GM18951 (cell line): Measurements from ENCODE around the gene KIAA1217.

Experiments
- POLR2A ChIP-seq: IDR thresholded peaks from 4 replicates; pipeline ENCODE4 v1.6.1; 2011; ENCODE audit warnings: mild to moderate bottlenecking; ENCODE audit not compliant: insufficient read length, insufficient read depth; ENCODE audit errors: extremely low read depth
- in situ Hi-C: fragments of 300-500 bp; cut with MboI; formaldehyde crosslinking; loops from one replicate; pipeline ENCODE4 v1.12.0; 2022; ENCODE audit warnings: low sequenced_read_pairs, mixed read lengths, inconsistent platforms; ENCODE audit not compliant: unreplicated experiment

KIAA1217 gene

DNA sequence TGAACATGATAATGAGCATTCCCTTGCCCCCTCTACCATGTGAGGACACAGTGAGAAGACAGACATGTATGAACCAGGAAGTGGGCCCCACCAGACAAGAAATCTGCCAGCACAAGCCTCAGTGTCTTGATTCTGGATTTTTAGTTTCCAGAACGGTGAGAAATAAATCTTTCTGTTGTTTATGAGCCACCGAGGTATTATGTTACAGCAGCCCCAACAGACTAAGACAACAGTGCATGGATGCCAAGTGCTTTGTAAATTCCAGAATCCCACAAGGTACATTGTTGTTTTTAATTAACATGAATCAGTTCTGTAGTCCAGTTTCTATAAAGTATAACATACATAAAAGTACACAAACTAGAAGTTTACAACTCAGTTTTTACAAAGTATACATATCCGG lies 352.5 kb downstream of the KIAA1217 start:
- in situ Hi-C loops, result no loop called here
- TF ChIP-seq POLR2A, result no peak

- TF ChIP-seq POLR2A, result no peak
- in situ Hi-C loops, result no loop called here
Measured at GRCh38 chr10:24568042-24568441, 359.1 kb downstream of the KIAA1217 start.

DNA sequence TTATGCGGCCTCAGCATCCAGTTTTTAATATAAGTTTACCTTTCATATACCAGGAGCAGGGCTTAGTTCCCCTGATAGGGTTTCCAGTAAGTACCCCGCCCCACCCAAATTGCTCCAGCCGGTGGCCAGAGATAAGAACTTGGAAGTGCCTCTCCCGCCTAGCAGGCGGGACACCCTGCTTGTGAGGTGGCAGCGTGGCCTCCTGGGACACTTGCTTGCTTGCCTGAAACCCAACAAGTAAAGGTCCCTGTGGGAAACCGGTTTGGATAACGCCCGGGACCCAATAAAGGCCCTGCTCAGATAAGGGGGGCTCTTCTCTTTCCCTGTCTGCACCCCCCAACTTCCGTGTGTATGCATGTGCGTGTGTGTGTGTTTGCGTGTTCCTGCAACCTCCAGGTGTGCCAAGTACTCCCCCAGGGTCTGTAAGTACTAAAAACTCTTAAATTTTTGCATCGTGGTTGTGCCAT lies 360.4 kb downstream of the KIAA1217 start:
- in situ Hi-C loops, result no loop called here
- TF ChIP-seq POLR2A, result no peak

- in situ Hi-C loops, result no loop called here
- no peak for TF ChIP-seq POLR2A
Measured at GRCh38 chr10:24569828-24570657, 361.1 kb downstream of the KIAA1217 start.

GRCh38 chr10:24570658-24571426 lies 361.9 kb downstream of the KIAA1217 start:
- TF ChIP-seq POLR2A, result no peak
- in situ Hi-C loops, result no loop called here

DNA sequence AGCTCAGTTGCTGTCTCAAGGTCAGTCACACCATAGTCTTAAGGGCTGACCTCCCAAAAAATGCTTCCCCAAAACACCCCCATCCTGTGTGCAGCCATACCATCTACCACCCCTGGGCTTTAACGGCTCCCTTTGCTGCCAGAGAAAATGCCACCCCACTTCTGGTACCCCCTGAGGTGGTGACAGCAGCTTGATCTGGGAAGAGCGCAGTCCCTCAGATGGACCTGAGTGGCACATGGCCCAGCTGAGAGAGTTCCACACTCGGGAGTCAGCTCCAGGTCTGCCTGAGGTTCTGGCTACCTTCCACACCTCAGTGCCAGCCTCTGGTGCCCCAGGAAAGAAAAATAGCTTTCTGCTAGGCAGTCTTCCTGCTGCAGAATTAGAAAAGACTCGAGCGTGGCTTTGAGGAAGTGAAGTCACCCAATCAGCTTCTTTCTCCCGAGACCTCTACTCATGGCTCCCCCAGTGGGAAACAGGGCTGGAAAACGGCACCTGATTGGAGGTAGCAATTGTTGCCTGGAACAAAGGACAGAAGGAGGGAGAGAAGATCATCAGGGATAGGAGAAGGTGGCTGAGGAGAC lies 363.0 kb downstream of the KIAA1217 start:
- in situ Hi-C loops, result no loop called here
- no peak for TF ChIP-seq POLR2A

DNA sequence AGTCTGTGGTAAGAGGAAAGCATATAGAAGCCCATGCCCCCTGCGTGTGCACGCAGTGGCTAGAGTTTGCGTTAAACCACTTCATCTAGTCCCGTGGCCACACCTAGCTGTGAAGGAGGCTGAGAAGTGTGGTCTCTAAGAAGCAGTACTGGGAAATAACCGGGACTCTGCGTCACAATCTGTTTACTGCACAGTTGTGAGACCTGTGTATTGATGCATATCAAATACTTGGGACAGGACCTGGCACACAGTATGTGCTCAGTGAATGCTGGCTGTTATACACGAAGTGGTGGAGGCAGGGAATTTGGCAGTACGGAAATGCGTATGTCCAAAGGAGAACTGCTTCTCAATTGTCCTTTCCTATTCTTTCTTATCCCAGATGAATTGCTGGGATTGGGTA lies 365.2 kb downstream of the KIAA1217 start:
- in situ Hi-C loops, result no loop called here
- no peak for TF ChIP-seq POLR2A

GRCh38 chr10:24574578-24575155 lies 365.7 kb downstream of the KIAA1217 start:
- in situ Hi-C loops, result no loop called here
- no peak for TF ChIP-seq POLR2A

DNA sequence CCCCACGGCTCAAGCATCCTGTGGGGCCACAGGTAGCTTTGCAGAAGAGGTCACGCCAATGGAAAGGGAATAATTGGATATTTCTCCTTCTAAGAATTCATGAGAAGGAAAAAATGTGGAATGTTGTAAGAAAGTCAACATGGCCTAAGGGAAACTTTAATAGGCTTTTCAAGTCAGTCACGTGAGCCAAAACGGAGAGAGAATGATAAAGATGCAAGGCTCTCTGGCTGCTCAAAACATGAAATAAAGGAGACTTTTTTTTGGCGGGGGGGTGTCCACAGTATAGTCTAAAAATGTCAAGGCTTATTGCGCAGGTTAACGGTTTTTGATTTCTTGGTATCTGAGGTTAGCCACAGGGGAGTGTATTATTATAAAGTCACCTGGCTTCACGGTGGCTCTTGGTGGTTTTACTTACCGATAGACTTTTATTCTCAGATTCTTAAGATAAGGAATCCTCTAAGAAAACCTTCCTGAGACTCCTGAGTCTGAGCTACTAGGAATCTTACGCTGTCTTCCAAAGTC lies 366.6 kb downstream of the KIAA1217 start:
- in situ Hi-C loops, result no loop called here
- TF ChIP-seq POLR2A, result no peak

DNA sequence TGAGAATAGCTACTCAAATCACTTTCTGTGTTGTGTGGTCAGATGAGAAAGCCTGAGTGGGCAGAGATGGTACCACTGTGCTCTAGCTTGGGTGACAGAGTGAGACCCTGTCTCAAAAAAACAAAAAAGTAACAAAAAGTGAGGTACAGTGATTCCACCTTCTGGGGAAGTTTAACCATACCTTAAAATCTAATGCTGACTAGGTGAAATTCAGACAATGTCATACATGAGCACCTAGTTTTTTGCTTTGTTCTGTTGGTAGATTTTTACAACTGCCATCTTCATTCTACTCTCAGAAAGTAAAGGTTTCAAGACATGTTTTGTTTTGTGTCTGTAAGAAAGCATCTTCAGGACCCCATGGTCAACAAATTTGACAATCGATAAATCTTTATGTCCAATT lies 370.5 kb downstream of the KIAA1217 start:
- no peak for TF ChIP-seq POLR2A
- in situ Hi-C loops, result no loop called here

GRCh38 chr10:24579906-24580305 lies 371.0 kb downstream of the KIAA1217 start:
- in situ Hi-C loops, result no loop called here
- no peak for TF ChIP-seq POLR2A

DNA sequence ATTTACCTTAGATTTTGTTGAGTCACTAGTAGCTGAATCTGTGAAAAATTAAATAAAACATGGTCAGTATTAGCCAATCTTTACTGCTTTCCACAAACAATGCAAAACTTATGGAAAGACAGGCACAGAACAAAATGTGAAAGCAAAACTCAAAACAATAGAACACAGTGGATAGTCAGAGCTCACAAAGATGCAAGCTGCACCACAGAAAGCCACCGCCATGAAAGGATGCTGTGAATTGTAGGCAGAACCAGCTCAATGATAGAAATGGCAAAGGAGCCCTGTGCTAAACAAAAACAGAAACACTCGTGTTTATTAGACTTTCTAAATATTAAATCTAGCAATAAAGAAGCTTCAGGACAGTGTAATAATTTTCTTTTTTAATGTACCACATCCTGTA lies 380.3 kb downstream of the KIAA1217 start:
- in situ Hi-C loops, result no loop called here
- TF ChIP-seq POLR2A, result no peak
